ENCODE results near the gene C1orf52.

C1orf52 gene

GRCh38 chr1:85228972-85229371, 30.5 kb downstream of the C1orf52 start:
- no peak for DNase-seq

- DNase-seq = no peak
Measured at GRCh38 chr1:85225624-85226380, 33.7 kb downstream of the C1orf52 start.

- DNase-seq = no peak
Measured at GRCh38 chr1:85224734-85225623, 34.5 kb downstream of the C1orf52 start.

GRCh38 chr1:85224295-85224694, 35.2 kb downstream of the C1orf52 start:
- no peak for DNase-seq

- DNase-seq = no peak
Measured at GRCh38 chr1:85223334-85223733, 36.1 kb downstream of the C1orf52 start.

GRCh38 chr1:85220756-85221201, 38.7 kb downstream of the C1orf52 start:
- DNase-seq = no peak

GRCh38 chr1:85219853-85220610, 39.4 kb downstream of the C1orf52 start:
- no peak for DNase-seq

- DNase-seq = no peak
Measured at GRCh38 chr1:85216697-85217096, 42.8 kb downstream of the C1orf52 start.

GRCh38 chr1:85214654-85215053, 44.8 kb downstream of the C1orf52 start:
- DNase-seq = no peak

- DNase-seq = no peak
Measured at GRCh38 chr1:85208488-85208887, 51.0 kb downstream of the C1orf52 start.

GRCh38 chr1:85203573-85204171, 55.8 kb downstream of the C1orf52 start:
- no peak for DNase-seq

- DNase-seq = no peak
Measured at GRCh38 chr1:85202864-85203255, 56.6 kb downstream of the C1orf52 start.

- no peak for DNase-seq
Measured at GRCh38 chr1:85202092-85202863, 57.2 kb downstream of the C1orf52 start.

- peak; percentile 37 for DNase-seq
Measured at GRCh38 chr1:85201340-85202091, 57.9 kb downstream of the C1orf52 start.

GRCh38 chr1:85200463-85201339, 58.8 kb downstream of the C1orf52 start, which contains the start of gene SYDE2:
TSS of gene SYDE2 (minus strand) at chr1:85201016. CDS start at chr1:85200996, 20 bp downstream.
- DNase-seq = peak; percentile 42

Data from suppressor macrophage treated with lipopolysaccharide for 4 hours (primary cell).